Epithelial cell of esophagus (primary cell): ENCODE data around the gene FGFR2.
A peak's percentile ranks its signal among the peaks of the same experiment; 100 is the strongest.

ENCODE experiments used
- DNase-seq: peaks from one replicate; pipeline ENCODE4 v3.0.0; 2010; ENCODE audit warnings: low read depth
- H3K4me3 ChIP-seq: 2 replicates; pipeline ENCODE4 v1.5.1; 2011; ENCODE audit warnings: mild to moderate bottlenecking, low read length, control low read depth
- CTCF ChIP-seq: IDR thresholded peaks from 2 replicates; pipeline ENCODE4 v1.5.1; 2011; ENCODE audit warnings: low read depth, mild to moderate bottlenecking, low read length, control low read depth, inconsistent platforms; ENCODE audit not compliant: insufficient read depth; ENCODE audit errors: missing control alignments

FGFR2 gene

GRCh38 chr10:121611393-121612159 is 13.3 kb upstream of the FGFR2 start:
- no peak overlapping the region for H3K4me3 ChIP-seq
- TF ChIP-seq CTCF, result no peak
- DNase-seq, result no peak

GRCh38 chr10:121610798-121611323 is 12.6 kb upstream of the FGFR2 start:
- H3K4me3 ChIP-seq, result no peak overlapping the region
- no peak for TF ChIP-seq CTCF
- DNase-seq, result peak; percentile 89

GRCh38 chr10:121609426-121610380 is 11.5 kb upstream of the FGFR2 start:
- no peak for DNase-seq
- no peak for TF ChIP-seq CTCF
- H3K4me3 ChIP-seq, result no peak overlapping the region

- peak; percentile 36 for TF ChIP-seq CTCF
- DNase-seq, result peak; percentile 53
- H3K4me3 ChIP-seq, result peak overlapping the region; percentile 41
Measured at GRCh38 chr10:121608469-121609190, 10.4 kb upstream of the FGFR2 start.

GRCh38 chr10:121607310-121608055 is 9.2 kb upstream of the FGFR2 start:
- TF ChIP-seq CTCF, result no peak
- no peak overlapping the region for H3K4me3 ChIP-seq
- DNase-seq, result no peak

GRCh38 chr10:121605708-121606107 is 7.5 kb upstream of the FGFR2 start:
- TF ChIP-seq CTCF, result no peak
- H3K4me3 ChIP-seq, result no peak overlapping the region
- no peak for DNase-seq
